K562 (cell line): ENCODE results near the gene ZNF668. TPM values are rescaled to one million over a fixed set of nuclear protein-coding genes. Genes with fewer than 3 reads are reported as not detected.
A peak's percentile ranks its signal among the peaks of the same experiment; 100 is the strongest.

Source experiments
- BRF2 ChIP-seq: IDR thresholded peaks from 3 replicates; pipeline ENCODE4 v1.6.1; 2011; ENCODE audit warnings: borderline replicate concordance, mild to moderate bottlenecking; ENCODE audit not compliant: insufficient read length, insufficient read depth
- COPS2 ChIP-seq: fragments of 450-650 bp; conservative IDR thresholded peaks from 2 replicates; pipeline ENCODE4 v1.6.1; 2016; ENCODE audit warnings: mild to moderate bottlenecking, moderate library complexity
- CREB3 ChIP-seq: fragments of 450-650 bp; conservative IDR thresholded peaks from 2 replicates; pipeline ENCODE4 v1.6.1; 2016; ENCODE audit warnings: missing genetic modification characterization, low read depth, mild to moderate bottlenecking, missing compliant biosample characterization, moderate library complexity
- ETV5 ChIP-seq: sonication (generic); formaldehyde crosslinking; IDR thresholded peaks from 2 replicates; pipeline ENCODE4 v1.4.0; 2020; ENCODE audit warnings: low read depth, mild to moderate bottlenecking, missing genetic modification reagents
- FOSL1 ChIP-seq: fragments of 200-800 bp; sonication (Bioruptor generic); conservative IDR thresholded peaks from 2 replicates; pipeline ENCODE4 v1.6.1; 2016; ENCODE audit warnings: missing genetic modification characterization, missing compliant biosample characterization
- GTF2A2 ChIP-seq: IDR thresholded peaks from 2 replicates; pipeline ENCODE4 v1.6.1; 2016; ENCODE audit warnings: mild to moderate bottlenecking, missing genetic modification characterization, missing compliant biosample characterization
- JUND ChIP-seq, 2 experiments: IDR thresholded peaks; 2 replicates in 1 of 2; 3 replicates in 1 of 2; pipeline ENCODE4 v1.6.1; 2011; ENCODE audit warnings: borderline replicate concordance in 2 of 2, low read depth in 2 of 2, low read length in 2 of 2, improper control_type of control experiment in 1 of 2, missing biosample characterization in 1 of 2, missing genetic modification characterization in 1 of 2, missing genetic modification reagents in 1 of 2
- KAT2B ChIP-seq: IDR thresholded peaks from one replicate; pipeline ENCODE4 v1.6.1; 2012; ENCODE audit warnings: low read depth, mild to moderate bottlenecking, control low read depth, inconsistent platforms, low read length, moderate library complexity
- KAT8 ChIP-seq: fragments of 450-650 bp; IDR thresholded peaks from 2 replicates; pipeline ENCODE4 v1.6.1; 2016; ENCODE audit warnings: low read depth, mild to moderate bottlenecking
- NRF1 ChIP-seq, 2 experiments: fragments of 450-650 bp; IDR thresholded peaks in 1 of 2; conservative IDR thresholded peaks in 1 of 2; 2 replicates each; pipeline ENCODE4 v1.6.1; 2014; ENCODE audit warnings: mild to moderate bottlenecking in 2 of 2
- RB1 ChIP-seq: fragments of 450-650 bp; IDR thresholded peaks from 2 replicates; pipeline ENCODE4 v1.6.1; 2017; ENCODE audit warnings: low read depth, mild to moderate bottlenecking
- RFX5 ChIP-seq: IDR thresholded peaks from 2 replicates; pipeline ENCODE4 v1.6.1; 2011; ENCODE audit warnings: low read depth, mild to moderate bottlenecking, improper control_type of control experiment, low read length
- SIN3A ChIP-seq, 2 experiments: fragments of 150-350 bp in 1 of 2; IDR thresholded peaks; 2 replicates each; pipeline ENCODE4 v1.6.1; 2011 to 2016; ENCODE audit warnings: borderline replicate concordance in 2 of 2, low read depth in 2 of 2, low read length in 2 of 2, mild to moderate bottlenecking in 2 of 2, moderate library complexity in 2 of 2; ENCODE audit not compliant: control insufficient read depth in 1 of 2
- SIRT6 ChIP-seq: IDR thresholded peaks from one replicate; pipeline ENCODE4 v1.6.1; 2012; ENCODE audit warnings: low read depth, mild to moderate bottlenecking, control low read depth, inconsistent platforms, low read length, moderate library complexity
- SNRNP70 ChIP-seq: fragments of 200-400 bp; formaldehyde crosslinking; optimal IDR thresholded peaks from 2 replicates; pipeline ENCODE3; 2017; ENCODE audit warnings: low read depth, low read length
- SREBF2 ChIP-seq: sonication (generic); formaldehyde crosslinking; IDR thresholded peaks from 2 replicates; pipeline ENCODE4 v1.4.0; 2020; ENCODE audit warnings: mild to moderate bottlenecking, missing genetic modification reagents
- SRSF1 ChIP-seq: fragments of 200-400 bp; formaldehyde crosslinking; IDR thresholded peaks from 2 replicates; pipeline ENCODE4 v1.6.1; 2017; ENCODE audit warnings: mild to moderate bottlenecking, low read depth, low read length, moderate library complexity
- TAF1 ChIP-seq: IDR thresholded peaks from 2 replicates; pipeline ENCODE4 v1.6.1; 2011; ENCODE audit warnings: mild to moderate bottlenecking, low read length, moderate library complexity; ENCODE audit not compliant: insufficient read depth, control insufficient read depth, severe bottlenecking; ENCODE audit errors: extremely low read depth
- TBP ChIP-seq: optimal IDR thresholded peaks from 2 replicates; pipeline ENCODE3; 2011; ENCODE audit warnings: low read depth, low read length, improper control_type of control experiment
- TCF15 ChIP-seq: fragments of 250-450 bp; sonication (Bioruptor Pico); IDR thresholded peaks from 2 replicates; pipeline ENCODE4 v1.8.0; 2022; ENCODE audit warnings: moderate library complexity, mild to moderate bottlenecking, inconsistent platforms
- TFAM ChIP-seq: fragments of 250-450 bp; sonication (Bioruptor Pico); conservative IDR thresholded peaks from 2 replicates; pipeline ENCODE4 v1.5.0; 2021; ENCODE audit warnings: mild to moderate bottlenecking, moderate library complexity
- TOE1 ChIP-seq, 2 experiments: fragments of 450-650 bp in 1 of 2; sonication (generic) in 1 of 2; formaldehyde crosslinking in 1 of 2; IDR thresholded peaks; 2 replicates each; pipeline versions ENCODE4 v1.7.1 to v1.8.0; 2016 to 2022; ENCODE audit warnings: borderline replicate concordance in 2 of 2, mild to moderate bottlenecking in 2 of 2, antibody characterized with exemption in 1 of 2, inconsistent platforms in 1 of 2, low read depth in 1 of 2, missing genetic modification reagents in 1 of 2, moderate library complexity in 1 of 2
- ZBED1 ChIP-seq: IDR thresholded peaks from 2 replicates; pipeline ENCODE4 v1.6.1; 2014
- ZKSCAN1 ChIP-seq: fragments of 150-350 bp; IDR thresholded peaks from 2 replicates; pipeline ENCODE4 v1.6.1; 2016; ENCODE audit warnings: low read depth, low read length
- ZNF140 ChIP-seq: fragments of 250-450 bp; sonication (Bioruptor Pico); IDR thresholded peaks from 2 replicates; pipeline ENCODE4 v1.8.0; 2021; ENCODE audit warnings: moderate library complexity, mild to moderate bottlenecking, inconsistent platforms
- ZNF282 ChIP-seq: sonication (generic); formaldehyde crosslinking; IDR thresholded peaks from 2 replicates; pipeline ENCODE4 v1.8.1; 2023; ENCODE audit warnings: missing genetic modification reagents
- polyA plus RNA-seq, 8 experiments: library from polyadenylated mRNA; depleted of rRNA in 4 of 8; stranded (reverse) in 5 of 8; unstranded in 3 of 8; fragments of >200 nt; fragmentation: Nextera tagmentation in 2 of 8; fragmentation: Illumina TruSeq in 1 of 8; extraction: Ambion mirVana in 2 of 8; extraction: Trizol in 1 of 8; gene quantifications; 2 replicates each; pipeline versions ENCODE4 v1.2.1 to v1.2.3, GENCODE V29; 2011 to 2014; ENCODE audit warnings: inconsistent platforms in 1 of 8, missing spikeins in 1 of 8
- total RNA-seq, 7 experiments: library from RNA; depleted of rRNA in 6 of 7; stranded (reverse); fragments of >200 nt in 6 of 7; fragmentation: Illumina TruSeq in 2 of 7; extraction: Trizol in 2 of 7; gene quantifications; 2 replicates each; pipeline versions ENCODE4 v1.2.1 to v1.2.3, GENCODE V29; 2011 to 2021; ENCODE audit warnings: low replicate concordance in 1 of 7

The ZNF668 gene
- total and polyA plus RNA-seq, 9 of the 15 experiments (the other 6 are each of a cell fraction or from before 2014, with no cell fraction given) = 0.04 to 15.3 (median 3.8) TPM; not detected in 1

- TF ChIP-seq TFAM (CRISPR knock-in tag) (no peak), KAT8 (no peak), TOE1 (IDR thresholded peaks at IDR 0.05; ENCODE audit: borderline replicate concordance) (no peak), TOE1 (CRISPR knock-in tag; IDR thresholded peaks at IDR 0.05; ENCODE audit: borderline replicate concordance, low read depth) (no peak), SIRT6 (no peak), CREB3 (tag) (no peak), ZBED1 (no peak), KAT2B (no peak), TBP (peak; percentile 30), COPS2 (no peak), ZKSCAN1 (no peak), TCF15 (CRISPR knock-in tag) (no peak), RB1 (peak; percentile 63; the same call in 1 of the 2 replicates), ZNF282 (CRISPR knock-in tag) (no peak), SNRNP70 (no peak), SRSF1 (no peak), ETV5 (CRISPR knock-in tag) (no peak; the same call in 1 of the 2 replicates), BRF2 (no peak), NRF1 (conservative IDR thresholded peaks at IDR 0.05 in 1 of 2, IDR thresholded peaks at IDR 0.05 in 1 of 2) (peak; percentile 76 to 81), JUND (IDR thresholded peaks at IDR 0.05; ENCODE audit: borderline replicate concordance, low read depth, low read length) (peak; percentile 62), JUND (tag; IDR thresholded peaks at IDR 0.05; ENCODE audit: borderline replicate concordance, low read depth, low read length) (no peak; the same call in 2 of the 3 replicates), FOSL1 (tag) (0 out of 2 replicates have a peak, but pooled peaks have one; percentile 14), ZNF140 (no peak), TAF1 (peak; percentile 47), RFX5 (no peak), SREBF2 (CRISPR knock-in tag) (no peak), SIN3A (IDR thresholded peaks at IDR 0.05; ENCODE audit: borderline replicate concordance in 2 of 2, control insufficient read depth in 1 of 2, low read depth in 2 of 2, low read length in 2 of 2) (peak in 1 of 2 experiments; percentile 75; a peak in 1 of 4 replicates), GTF2A2 (no peak)
Measured at GRCh38 chr16:31094424-31095120, 20.5 kb upstream of the ZNF668 start, which contains the start of gene VKORC1 (continued).
